DMS153 treated with DMSO at 0.1 percent for 48 hours (cell line): ENCODE results near the gene NSA2.
A peak's percentile ranks its signal among the peaks of the same experiment; 100 is the strongest.
"Not testable (repeated sequence)": the region's sequence is repeated elsewhere in the genome, so short reads cannot be mapped to it uniquely, and the experiment has no call there.

Experiments used
- DNase-seq: peaks from one replicate; lab custom pipeline; 2025; ENCODE audit not compliant: unreplicated experiment; lab: John Stamatoyannopoulos, UW

Gene NSA2

DNA sequence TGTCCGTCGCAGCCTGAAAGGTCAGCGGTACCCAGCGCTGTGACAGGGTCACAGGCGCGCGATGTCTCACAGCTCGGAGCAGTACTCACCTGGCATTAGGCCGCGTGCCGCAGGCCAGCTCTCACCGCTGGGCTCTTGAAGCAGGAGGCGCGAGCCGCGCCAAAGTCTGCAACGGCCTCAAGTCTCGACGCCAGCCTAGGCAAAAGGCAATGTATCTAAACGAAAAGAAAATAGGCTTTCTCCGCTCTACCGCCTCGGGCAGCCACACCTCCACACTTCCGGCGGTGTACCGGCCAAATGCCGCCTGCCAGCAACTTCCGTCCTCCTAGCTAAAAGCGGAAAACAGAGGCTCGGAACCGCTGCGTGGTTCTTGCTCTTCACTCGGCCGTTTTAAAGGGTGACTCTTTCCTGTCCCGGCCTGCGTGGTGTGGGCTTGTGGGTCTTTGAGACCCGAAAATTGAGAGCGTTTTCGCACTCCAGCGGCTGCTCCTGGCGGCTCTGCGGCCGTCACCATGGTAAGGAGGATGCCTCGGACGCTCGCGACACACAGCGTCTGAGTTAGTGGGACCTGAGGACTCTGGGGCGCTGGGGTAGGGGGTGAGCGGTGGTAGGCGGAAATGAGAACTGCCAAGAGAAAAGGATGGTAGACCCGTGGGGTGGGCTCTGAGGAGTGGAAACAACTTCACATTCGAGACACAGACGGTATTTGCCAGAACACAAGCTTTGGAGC lies at the start of gene NSA2, which contains the start of gene GFM2:
NSA2 (plus strand) TSS at position 401 of the 730 bp plus-strand sequence; CDS start at position 513, 112 bp downstream.
GFM2 (minus strand) TSS at position 269 of the 730 bp plus-strand sequence. CDS start 3,375 bp downstream, outside the sequence.
- DNase-seq: peak; percentile 36

DNA sequence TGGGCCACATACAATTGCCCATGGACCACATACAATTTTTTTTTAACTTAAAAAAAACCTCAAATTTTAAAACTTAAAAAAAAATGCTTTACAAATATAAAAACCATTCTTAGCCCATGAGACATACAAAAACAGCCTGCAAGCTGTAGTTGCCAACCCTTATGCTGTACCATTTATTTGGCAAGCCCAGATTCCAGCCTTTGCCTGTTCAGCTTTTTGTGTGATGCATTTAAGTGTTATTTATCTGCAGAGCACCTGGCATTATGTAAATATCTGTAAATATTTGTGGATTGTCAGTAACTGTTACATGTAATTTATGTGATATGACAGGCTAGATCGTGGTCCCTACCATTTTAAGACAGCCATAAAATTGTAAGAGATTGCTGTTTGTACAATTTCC lies 49.5 kb upstream of the NSA2 start:
- peak; percentile 11 for DNase-seq

DNA sequence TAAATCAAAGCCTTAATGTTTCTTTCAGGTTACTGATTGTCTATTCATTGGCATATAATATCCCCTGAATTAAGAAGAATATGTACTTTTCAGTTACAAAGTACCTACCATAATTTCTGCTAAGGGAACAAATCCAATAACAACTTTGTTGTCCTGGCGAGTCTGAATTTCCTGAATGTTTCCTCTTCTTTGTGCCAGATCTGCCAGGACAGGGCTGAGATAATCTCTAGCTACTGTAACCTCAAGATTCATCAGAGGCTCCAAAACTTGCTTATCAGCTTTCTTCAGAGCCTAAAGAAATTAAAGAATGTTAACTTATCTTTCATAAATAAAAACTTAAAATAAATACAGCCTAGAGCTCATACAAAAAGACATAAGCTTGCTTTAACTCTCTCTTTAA lies 44.8 kb upstream of the NSA2 start:
- no peak for DNase-seq

DNA sequence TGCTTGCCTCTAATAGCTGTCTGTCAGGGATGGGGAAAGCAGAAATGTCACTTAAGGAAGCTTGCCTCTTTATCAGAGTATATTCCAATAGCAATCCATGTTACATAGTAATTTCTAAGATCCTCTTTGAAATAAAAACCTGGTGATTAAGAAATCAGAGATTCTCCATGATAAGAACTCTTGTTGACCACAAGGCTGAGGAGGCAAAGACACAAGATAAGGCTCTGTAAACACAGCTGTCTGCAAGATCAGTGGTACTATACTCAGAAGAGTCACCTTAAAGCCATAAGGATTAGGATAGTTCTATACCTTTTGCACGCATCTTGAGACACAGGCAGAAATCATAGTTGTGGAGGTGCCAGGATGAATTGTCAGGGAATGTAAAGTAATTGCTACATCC lies 41.7 kb upstream of the NSA2 start:
- DNase-seq: no peak

DNA sequence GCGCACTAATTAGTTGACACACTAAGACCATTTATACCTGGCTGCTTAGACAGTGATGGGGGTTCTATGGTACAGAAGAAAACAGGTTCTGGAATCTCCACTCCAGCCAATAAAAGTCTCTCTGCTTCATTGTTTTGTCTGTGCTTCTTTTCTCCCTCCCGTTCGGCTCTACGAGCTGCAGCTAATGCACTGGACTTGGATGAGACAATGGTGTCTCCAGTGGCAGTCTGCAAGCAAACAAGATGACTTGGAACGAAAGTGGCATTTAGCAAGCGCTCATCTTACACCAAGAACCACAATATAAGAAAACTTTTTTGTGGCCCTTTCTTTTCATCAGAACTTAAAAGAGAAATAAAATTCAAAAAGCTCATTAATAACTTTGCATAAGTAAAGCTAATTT lies 30.3 kb upstream of the NSA2 start:
- no peak for DNase-seq

DNA sequence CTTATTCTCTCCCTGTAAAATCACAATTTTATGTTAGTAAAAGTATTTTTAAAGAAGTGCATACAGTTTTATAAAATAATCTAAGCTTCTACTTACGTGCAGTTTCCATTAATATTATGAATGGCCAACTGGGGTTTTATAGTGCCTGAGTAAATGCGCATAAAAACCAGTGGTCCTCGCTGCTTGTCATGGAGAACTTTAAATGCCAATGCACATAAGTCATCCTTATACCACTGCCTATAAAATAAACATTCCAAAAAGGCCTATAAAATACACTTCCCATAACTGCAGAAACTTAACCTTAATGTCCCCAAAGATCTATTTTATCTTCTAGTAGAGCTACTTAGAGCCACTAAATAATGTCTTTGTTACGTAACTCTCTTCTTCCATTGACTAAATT lies 28.6 kb upstream of the NSA2 start:
- no peak for DNase-seq

DNA sequence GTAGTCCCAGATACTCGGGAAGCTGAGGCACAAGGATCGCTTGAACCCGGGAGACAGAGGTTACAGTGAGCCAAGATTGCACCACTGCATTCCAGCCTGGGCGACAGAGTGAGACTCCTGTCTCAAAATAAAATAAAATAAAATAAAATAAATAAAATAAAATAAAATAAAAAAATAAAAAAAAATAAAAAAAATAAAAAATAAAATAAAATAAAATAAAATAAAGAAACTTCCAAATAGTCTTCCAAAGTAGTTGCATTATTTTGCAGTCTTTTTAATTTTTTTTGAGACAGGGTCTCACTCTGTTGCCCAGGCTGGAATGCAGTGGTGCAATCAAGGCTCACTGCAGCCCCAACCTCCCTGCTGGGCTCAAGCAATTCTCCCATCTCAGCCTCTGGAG lies 18.3 kb upstream of the NSA2 start:
- not testable (repeated sequence) for DNase-seq

DNA sequence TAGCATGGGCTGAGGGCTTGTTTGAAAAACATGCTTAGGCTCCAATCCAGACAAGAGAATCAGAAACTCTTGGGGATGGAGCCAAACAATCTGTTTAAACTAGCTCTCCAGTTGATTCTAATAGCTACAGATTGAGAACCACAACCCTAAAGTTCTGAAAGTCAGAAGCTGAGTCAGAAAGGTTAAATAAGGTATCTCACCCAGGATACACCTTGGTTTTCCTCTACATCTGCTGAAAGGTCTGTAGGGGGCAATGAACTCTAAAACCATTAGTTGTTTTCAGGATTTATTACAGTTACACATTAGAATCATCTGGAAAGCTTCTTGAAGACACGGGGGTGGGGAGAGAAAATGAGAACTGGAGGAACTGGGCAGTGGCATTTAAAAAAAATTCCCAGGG lies 5.8 kb upstream of the NSA2 start:
- DNase-seq: no peak

DNA sequence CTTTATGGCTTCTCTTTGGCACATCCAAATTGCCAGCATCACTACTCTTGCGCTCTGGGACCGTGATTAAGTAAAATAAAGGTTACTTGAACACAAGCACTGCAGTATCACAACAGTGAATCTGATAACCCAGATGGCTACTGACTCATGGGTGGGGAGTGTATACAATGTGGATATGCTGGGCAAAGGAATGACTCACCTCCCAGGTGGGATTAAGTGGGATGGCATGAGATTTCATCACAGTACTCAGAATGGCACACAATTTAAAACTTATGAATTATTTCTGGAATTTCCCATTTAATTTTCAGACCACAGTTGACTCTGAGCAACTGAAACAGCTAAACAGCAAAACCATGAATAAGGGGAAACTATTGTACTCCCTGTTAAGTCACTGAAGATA lies 4.5 kb upstream of the NSA2 start:
- DNase-seq: no peak

DNA sequence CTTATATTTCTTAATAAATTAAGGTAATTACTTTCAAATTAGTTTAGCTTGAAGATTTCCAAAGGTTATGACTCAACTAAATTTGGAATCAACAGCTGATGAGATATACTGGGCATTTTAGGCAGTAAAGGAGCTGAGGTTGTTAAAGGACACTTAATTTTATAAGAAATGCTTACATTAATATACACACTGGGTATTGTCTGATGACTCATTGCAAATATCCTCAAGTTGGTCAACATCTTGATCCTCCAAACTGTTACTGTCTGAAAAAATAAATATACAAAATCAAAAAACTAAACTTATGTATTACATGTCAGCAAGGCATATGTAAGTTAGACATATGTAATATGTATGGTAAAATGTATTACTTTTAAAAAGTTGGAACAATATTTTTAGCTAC lies 3.5 kb upstream of the NSA2 start:
- DNase-seq: no peak

DNA sequence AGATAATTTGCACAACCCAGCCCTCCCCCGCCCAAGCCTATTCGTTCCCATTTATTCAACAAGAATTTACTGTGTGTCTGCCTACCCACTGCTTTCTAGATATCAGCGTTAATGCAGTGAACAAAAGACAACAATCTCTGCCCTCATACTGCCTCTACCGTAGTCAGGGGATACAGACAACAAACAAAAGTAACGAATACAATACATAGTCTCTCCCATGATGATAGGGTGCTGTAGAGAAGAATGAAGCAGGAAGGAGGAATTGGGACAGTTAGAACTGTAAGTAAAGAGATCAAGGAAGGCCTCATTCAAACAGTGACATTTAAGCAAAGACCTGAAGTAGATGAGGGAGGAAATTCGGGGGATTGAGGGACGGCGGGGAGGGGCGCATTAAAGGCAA lies 1.8 kb upstream of the NSA2 start:
- DNase-seq: peak; percentile 43

DNA sequence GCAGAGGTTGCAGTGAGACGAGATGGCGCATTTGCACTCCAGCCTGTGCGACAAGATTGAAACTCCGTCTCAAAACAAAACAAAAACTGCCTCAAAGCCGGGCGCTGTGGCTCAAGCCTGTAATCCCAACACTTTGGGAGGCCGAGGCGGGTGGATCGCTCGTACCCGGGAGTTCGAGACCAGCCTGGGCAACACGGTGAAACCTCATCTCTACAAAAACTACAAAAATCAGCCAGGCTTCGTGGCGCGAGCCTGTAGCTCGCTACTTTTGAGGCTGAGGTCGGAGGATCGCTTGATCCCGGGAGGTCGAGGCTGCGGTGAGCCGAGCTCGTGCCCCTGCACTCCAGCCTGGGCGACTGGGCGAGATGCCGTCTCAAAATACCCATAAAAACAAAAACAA lies 1.1 kb upstream of the NSA2 start:
- DNase-seq: no peak

DNA sequence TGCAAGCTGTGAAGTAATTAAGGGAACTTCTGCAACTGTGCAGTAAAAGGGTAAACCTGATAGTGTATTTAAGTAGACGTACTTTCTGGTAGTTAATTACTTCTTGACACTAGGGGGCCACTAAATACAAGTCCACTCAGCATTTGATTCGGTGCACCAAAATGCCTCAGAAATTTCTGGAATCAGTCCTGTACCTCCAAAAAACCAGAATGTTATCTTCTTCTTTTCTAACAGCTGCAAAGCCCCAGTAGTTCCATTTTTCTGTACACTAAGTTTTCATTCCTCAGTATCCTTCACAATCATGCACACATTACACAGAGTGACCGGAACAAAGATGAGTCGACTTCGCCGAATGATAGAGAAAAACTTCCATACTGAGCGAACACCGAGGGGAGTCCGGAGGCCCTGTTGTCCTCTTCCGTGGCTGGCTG lies 616 bp upstream of the NSA2 start:
- no peak for DNase-seq

DNA sequence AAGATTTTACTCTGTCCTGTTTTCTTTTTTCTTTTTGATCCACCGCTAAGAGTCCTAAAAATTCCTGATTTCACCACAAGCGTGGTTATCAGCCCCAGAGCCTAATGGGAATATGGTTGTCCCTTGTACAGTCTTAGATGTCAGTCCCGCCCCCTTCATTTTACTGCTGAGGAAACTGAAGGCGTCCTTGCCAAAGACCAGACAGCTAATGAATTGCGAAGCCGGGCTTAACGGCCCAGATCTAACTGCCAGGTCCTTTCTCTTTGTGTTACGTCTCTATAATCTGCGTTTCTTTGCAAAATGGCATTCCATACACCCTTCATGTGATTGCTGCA lies 497 bp downstream of the NSA2 start:
- DNase-seq: no peak

DNA sequence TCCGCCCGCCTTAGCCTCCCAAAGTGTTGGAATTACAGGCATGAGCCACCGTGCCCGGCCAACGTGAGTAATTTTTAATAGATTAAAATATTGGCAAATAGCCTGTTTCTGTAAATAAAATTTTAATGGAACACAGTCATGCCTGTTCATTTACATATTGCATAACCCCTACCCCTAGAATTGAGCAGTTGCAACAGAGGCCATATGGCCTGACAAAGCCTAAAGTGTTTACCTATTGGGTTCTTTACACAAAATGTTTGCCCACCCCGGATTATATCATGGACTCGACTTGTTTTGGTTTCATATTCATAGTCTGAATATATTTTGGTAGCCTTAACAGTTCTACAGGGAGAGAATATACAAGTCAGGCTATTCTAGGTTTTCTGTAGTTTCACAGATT lies 5.3 kb downstream of the NSA2 start:
- DNase-seq: no peak

DNA sequence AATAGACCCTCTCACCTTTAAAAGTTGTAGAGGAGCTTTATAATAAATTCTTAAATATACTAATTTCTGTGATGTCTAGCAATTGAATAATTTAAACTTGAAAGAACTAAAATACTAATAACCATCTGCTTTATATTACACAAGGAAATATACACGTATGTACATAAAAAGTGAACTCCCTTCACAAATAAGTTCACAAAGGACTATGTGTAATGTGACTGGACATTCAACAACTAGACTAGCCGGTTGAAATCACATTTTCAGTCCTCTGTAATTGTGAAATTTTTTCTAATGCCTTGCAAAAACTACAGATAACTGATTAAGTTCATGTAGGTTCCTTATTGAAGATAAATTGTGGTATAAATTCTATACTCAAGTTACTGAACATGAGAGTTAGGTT lies 11.6 kb downstream of the NSA2 start:
- DNase-seq: no peak

DNA sequence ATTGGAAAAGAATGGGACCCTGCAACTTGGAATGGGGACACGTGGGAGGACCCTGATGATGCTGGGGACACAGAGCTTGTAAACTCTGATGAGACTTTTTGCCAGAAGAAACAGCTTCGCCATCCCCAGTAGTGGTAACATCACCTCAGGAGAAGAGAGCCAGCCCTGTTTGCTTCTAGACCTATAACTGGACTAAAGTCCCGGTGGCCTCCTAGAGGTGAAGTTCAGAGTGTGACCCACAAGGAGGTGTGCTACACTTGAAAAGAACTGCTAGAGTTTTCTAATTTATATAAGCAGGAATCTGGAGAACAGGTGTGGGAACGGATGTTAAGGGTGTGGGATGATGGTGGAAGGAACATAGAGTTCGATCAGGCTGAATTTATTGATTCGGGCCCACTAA lies 19.8 kb downstream of the NSA2 start:
- no peak for DNase-seq

DNA sequence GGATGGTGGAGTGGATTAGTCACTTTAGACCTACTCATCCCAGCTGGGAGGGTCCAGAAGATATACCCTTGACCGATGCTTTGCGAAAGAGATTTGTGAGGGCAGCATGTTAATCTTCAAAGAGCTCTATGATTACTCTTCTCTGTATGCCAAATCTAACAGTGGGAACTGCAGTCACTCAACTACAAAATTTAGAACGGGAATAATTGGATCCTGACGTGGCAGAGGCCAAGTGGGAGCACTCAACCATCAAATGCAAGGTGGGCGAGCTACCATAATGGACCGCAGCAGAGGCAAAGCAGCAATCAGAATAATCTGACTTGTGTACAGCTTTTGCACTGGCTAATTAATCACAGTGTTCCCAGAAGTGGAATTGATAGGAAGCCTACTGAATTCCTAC lies 20.4 kb downstream of the NSA2 start:
- no peak for DNase-seq

DNA sequence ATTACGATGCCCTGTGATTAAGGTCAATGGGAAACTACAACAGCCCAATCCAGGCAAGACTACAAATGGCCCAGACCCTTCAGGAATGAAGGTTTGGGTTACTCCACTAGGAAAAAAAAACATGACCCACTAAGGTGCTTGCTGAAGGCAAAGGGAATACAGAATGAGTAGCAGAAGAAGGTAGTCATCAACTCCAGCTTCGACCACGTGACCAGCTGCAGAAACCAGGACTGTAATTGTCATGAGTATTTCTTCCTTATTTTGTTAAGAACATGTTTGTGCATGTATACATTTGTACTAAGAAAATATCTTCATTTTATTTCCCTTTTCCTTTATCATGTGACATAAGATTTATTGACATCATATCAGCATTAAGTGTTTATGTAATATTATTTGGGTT lies 24.6 kb downstream of the NSA2 start:
- DNase-seq: not testable (repeated sequence)

DNA sequence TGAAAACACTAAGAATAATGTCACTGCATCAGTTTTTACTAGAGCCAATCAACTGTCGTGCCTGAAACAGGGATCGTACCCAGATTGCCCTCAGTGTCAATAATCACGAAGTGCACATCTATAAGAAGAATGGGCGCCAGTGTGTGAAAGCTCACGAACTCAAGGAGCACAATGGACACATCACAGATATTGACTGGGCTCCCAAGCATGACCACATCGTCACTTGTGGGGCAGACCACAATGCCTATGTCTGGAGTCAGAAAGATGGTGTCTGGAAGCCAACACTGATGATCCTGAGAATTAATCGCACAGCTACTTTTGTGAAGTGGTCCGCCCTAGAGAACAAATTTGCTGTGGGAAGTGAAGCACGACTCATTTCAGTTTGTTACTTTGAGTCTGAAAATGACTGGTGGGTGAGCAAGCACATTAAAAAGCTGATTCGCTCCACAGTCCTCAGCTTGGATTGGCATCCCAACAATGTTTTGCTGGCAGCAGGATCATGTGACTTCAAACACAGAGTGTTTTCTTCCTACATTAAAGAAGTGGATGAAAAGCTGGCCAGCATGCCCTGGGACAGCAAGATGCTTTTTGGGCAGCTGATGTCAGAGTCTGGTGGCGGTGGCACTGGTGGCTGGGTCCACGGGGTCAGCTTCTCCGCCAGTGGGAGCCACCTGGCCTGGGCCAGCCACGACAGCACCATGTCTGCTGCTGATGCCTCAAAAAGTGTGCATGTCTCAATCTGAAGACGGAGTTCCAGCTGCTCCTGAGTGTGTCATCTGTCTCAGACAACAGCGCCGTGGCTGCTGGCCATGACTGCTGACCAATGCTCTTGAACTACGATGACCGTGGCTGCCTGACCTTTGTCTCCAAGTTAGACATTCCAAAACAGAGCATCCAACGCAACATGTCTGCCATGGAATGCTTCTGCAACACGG lies 32.2 kb downstream of the NSA2 start:
- DNase-seq: no peak

DNA sequence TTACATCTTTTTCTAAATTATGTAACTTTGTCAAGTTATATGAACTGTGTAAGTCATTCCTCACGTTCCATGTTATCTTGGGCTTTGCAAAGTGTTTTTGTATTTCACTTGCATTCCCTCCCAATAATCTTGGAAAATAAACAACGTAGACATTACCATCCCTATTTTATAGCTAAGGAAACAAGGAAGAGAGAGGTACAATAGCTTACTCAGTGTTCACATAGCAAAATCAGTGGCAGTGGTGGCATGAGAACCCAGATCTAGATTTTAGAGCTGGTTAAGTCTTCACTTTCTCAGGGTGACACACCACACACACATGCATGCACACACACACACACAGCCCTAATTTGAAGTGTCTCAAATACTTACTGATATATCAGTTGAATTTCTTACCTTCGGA lies 34.1 kb downstream of the NSA2 start:
- DNase-seq: no peak

DNA sequence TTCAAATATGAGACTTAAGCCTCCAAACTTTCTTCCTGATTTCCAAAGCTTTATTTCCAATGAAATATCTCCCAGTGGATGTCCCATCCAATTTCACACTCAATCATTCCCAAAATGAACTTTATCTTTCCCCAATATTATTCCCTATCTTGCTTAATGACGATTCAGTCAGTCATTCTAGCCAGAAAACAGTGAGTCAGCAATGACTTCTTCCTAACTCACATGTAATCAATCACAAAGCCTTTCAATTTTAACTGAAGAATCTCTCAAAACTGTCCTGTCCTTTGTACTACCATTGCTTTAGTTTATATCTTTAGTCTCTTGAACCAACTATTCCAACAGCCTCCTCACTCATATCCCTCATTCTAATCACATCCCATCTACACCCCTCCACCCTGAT lies 34.9 kb downstream of the NSA2 start:
- no peak for DNase-seq
